Measurements from ENCODE around the gene FUT8.
"Not testable (repeated sequence)": the region's sequence is repeated elsewhere in the genome, so short reads cannot be mapped to it uniquely, and the experiment has no call there.

The FUT8 gene

GRCh38 chr14:65686761-65687160, 274.2 kb downstream of the FUT8 start:
- no peak for DNase-seq (ENCODE audit: extremely low read depth, low read depth)
- H3K4me3 ChIP-seq (replicated peaks; ENCODE audit: low read depth, low read length), result no peak overlapping the region

DNA sequence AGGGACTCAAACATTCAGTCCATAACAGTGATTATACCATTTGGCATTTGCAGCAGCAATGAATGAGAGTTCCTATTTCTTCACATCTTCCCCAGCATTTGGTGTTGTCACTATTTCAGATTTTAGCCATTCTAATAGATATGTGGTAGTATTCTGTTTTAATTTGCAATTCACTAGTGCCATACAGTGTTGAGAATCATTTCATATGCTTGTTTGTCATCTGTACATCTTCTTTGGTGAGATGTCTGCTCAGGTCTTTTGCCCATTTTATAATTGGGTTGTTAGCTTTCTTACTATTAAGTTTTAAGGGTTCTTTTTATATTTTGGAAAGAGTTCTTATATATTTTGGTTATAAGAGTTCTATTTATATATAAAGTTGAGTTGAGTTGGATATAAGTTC, 276.5 kb downstream of the FUT8 start:
- no peak overlapping the region for H3K4me3 ChIP-seq (replicated peaks; ENCODE audit: low read depth, low read length)
- DNase-seq (ENCODE audit: extremely low read depth, low read depth), result no peak
- no peak for TF ChIP-seq CTCF (IDR thresholded peaks at IDR 0.05; ENCODE audit: low read depth, low read length, missing control alignments)

More at GRCh38 chr14:65686761-65687160, 274.2 kb downstream of the FUT8 start:
- no peak for TF ChIP-seq CTCF (IDR thresholded peaks at IDR 0.05; ENCODE audit: low read depth, low read length, missing control alignments)

GRCh38 chr14:65692566-65692965, 280.0 kb downstream of the FUT8 start:
- H3K4me3 ChIP-seq (replicated peaks; ENCODE audit: low read depth, low read length); DNase-seq (ENCODE audit: extremely low read depth, low read depth): not testable (repeated sequence)

DNA sequence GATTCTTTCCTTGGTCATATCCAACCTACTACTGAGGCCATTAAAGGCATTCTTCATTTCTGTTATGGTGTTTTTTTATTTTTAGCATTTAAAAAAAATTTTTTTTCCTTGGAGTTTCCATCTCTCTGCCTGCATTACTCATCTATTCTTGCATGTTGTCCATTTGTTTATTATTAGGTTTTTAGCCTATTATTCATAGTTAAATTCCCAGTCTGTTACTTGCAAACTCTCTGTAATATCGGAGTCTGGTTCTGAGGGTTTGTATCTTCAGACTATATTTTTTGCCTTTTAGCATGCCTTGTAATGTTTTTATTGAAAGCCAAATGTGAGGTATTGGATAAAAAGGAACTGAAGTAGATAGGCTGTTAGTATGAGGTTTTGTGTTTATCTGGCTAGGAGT, 284.3 kb downstream of the FUT8 start:
- H3K4me3 ChIP-seq (replicated peaks; ENCODE audit: low read depth, low read length), result no peak overlapping the region
- DNase-seq (ENCODE audit: extremely low read depth, low read depth), result no peak
- no peak for TF ChIP-seq CTCF (IDR thresholded peaks at IDR 0.05; ENCODE audit: low read depth, low read length, missing control alignments)

GRCh38 chr14:65703521-65703920, 291.0 kb downstream of the FUT8 start:
- DNase-seq (ENCODE audit: extremely low read depth, low read depth), result no peak
- no peak for TF ChIP-seq CTCF (IDR thresholded peaks at IDR 0.05; ENCODE audit: low read depth, low read length, missing control alignments)
- H3K4me3 ChIP-seq (replicated peaks; ENCODE audit: low read depth, low read length), result no peak overlapping the region

- DNase-seq (ENCODE audit: extremely low read depth, low read depth), result no peak
Measured at GRCh38 chr14:65703996-65704395, 291.5 kb downstream of the FUT8 start.

GRCh38 chr14:65704437-65704836, 291.9 kb downstream of the FUT8 start:
- no peak overlapping the region for H3K4me3 ChIP-seq (replicated peaks; ENCODE audit: low read depth, low read length)
- no peak for TF ChIP-seq CTCF (IDR thresholded peaks at IDR 0.05; ENCODE audit: low read depth, low read length, missing control alignments)
- DNase-seq (ENCODE audit: extremely low read depth, low read depth), result no peak

More at GRCh38 chr14:65703996-65704395, 291.5 kb downstream of the FUT8 start:
- H3K4me3 ChIP-seq (replicated peaks; ENCODE audit: low read depth, low read length), result no peak overlapping the region
- TF ChIP-seq CTCF (IDR thresholded peaks at IDR 0.05; ENCODE audit: low read depth, low read length, missing control alignments), result no peak
